GM08714 (cell line): ENCODE measurements around the gene HSD17B11.
"Not testable (repeated sequence)": the region's sequence is repeated elsewhere in the genome, so short reads cannot be mapped to it uniquely, and the experiment has no call there.

Experiments used
- H3K4me3 ChIP-seq: fragments of 200-500 bp; sonication (Bioruptor generic); 2 replicates; pipeline ENCODE4 v1.5.1; 2014; ENCODE audit warnings: mild to moderate bottlenecking, low read length, inconsistent platforms
- ZNF274 ChIP-seq: IDR thresholded peaks from 2 replicates; pipeline ENCODE4 v1.6.1; 2012; ENCODE audit warnings: mild to moderate bottlenecking, low read depth, low read length

The HSD17B11 gene

GRCh38 chr4:87390891-87391575, at the start of gene HSD17B11:
Gene HSD17B11, minus strand, starts transcription at chr4:87391188. Its CDS starts 118 bp downstream, at chr4:87391070.
- TF ChIP-seq ZNF274, result no peak
- peak within 1 kb of the TSS; percentile 92 for H3K4me3 ChIP-seq

GRCh38 chr4:87433342-87433741, 42.4 kb upstream of the HSD17B11 start:
- TF ChIP-seq ZNF274, result no peak
- no peak overlapping the region for H3K4me3 ChIP-seq

GRCh38 chr4:87430038-87430437, 39.0 kb upstream of the HSD17B11 start:
- H3K4me3 ChIP-seq, result no peak overlapping the region
- no peak for TF ChIP-seq ZNF274

GRCh38 chr4:87428979-87429378, 38.0 kb upstream of the HSD17B11 start:
- H3K4me3 ChIP-seq, result no peak overlapping the region
- no peak for TF ChIP-seq ZNF274

- TF ChIP-seq ZNF274, result no peak
- no peak overlapping the region for H3K4me3 ChIP-seq
Measured at GRCh38 chr4:87427518-87427868, 36.5 kb upstream of the HSD17B11 start.

- no peak for TF ChIP-seq ZNF274
- H3K4me3 ChIP-seq, result no peak overlapping the region
Measured at GRCh38 chr4:87426865-87427517, 36.0 kb upstream of the HSD17B11 start.

- no peak overlapping the region for H3K4me3 ChIP-seq
- TF ChIP-seq ZNF274, result no peak
Measured at GRCh38 chr4:87425711-87426110, 34.7 kb upstream of the HSD17B11 start.

GRCh38 chr4:87424099-87424543, 33.1 kb upstream of the HSD17B11 start:
- H3K4me3 ChIP-seq, result not testable (repeated sequence)

GRCh38 chr4:87423317-87424098, 32.5 kb upstream of the HSD17B11 start:
- TF ChIP-seq ZNF274, result no peak
- peak overlapping the region; percentile 87 for H3K4me3 ChIP-seq

- H3K4me3 ChIP-seq, result peak within 1 kb of the TSS; percentile 87
- TF ChIP-seq ZNF274, result no peak
Measured at GRCh38 chr4:87422104-87423052, 31.4 kb upstream of the HSD17B11 start, which contains the start of gene NUDT9. Gene NUDT9, plus strand, starts transcription at chr4:87422573. Its CDS starts 333 bp downstream, at chr4:87422906.

GRCh38 chr4:87420276-87420830, 29.4 kb upstream of the HSD17B11 start:
- H3K4me3 ChIP-seq, result no peak overlapping the region
- TF ChIP-seq ZNF274, result no peak

GRCh38 chr4:87419578-87420249, 28.7 kb upstream of the HSD17B11 start:
- no peak for TF ChIP-seq ZNF274
- H3K4me3 ChIP-seq, result no peak overlapping the region

- not testable (repeated sequence) for H3K4me3 ChIP-seq
Measured at GRCh38 chr4:87418410-87418809, 27.4 kb upstream of the HSD17B11 start.
